Suprapubic skin (tissue), 4 donors: Measurements from ENCODE around the gene TSPO2.
A peak's percentile ranks its signal among the peaks of the same experiment; 100 is the strongest.

Source experiments
- POLR2A ChIP-seq, 2 donors: fragments of 450-650 bp; IDR thresholded peaks; one replicate each; pipeline ENCODE4 v1.6.1; 2017; ENCODE audit warnings: antibody characterized with exemption in 2 of 2, mild to moderate bottlenecking in 2 of 2, moderate library complexity in 2 of 2
- POLR2AphosphoS5 ChIP-seq, 3 donors: sonication (generic); formaldehyde crosslinking; IDR thresholded peaks; one replicate each; pipeline ENCODE4 v1.6.1; 2017; ENCODE audit warnings: antibody characterized with exemption in 3 of 3
- TF ChIP-seq, protein P1 (sequence below), 2 donors: fragments of 200-600 bp in 1 of 2; fragments of 450-650 bp in 1 of 2; sonication (generic) in 1 of 2; IDR thresholded peaks; one replicate each; pipeline ENCODE4 v1.5.1; 2016 to 2019; ENCODE audit warnings: antibody characterized with exemption in 2 of 2, mild to moderate bottlenecking in 1 of 2, moderate library complexity in 1 of 2

DNA sequence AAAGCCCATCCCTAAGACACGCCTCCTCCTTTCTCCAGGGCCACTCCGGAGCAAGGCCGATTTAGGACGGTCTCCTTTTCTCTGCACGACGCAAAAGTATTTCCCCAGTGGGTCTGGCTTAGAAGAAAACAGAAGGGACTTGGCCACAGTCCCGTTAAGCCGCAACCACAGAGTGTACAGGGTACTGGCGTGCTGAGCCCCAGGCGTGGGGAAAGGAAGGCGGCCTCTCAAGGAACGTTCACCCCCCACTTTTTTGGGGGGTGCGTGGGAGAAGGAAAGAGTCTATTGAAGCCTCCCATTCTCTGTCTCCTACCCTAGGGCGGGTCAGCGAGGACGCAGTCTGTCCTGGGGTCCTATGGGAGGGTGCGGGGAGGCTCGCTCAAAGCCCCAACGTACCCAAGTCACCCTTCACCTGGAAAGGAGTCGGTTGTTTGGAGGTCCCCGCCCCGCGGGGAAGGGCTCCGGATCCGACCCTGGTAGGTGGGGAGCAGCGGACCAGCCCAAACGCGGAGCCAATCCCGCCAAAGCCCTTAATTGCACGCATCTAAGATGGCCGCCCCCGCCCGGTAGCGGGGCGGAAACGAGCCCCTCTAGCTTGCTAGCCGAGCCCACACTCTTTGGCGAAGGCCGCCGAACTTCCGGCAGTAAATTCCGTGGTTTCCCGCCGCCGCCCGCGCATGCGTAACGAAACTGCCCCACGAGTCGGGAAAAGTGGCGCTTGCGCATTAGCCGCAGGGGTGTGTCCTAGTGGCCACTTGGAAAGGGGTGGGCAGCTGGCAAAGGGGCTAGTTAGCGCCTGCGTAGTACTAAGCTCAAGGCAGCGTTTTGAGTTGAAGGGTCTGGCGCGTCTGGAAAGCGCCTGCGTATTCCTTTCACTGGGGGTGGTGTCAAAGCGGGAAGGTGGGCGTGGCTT lies 29.9 kb downstream of the TSPO2 start, which contains the start of gene OARD1:
- TF ChIP-seq, protein P1, sequence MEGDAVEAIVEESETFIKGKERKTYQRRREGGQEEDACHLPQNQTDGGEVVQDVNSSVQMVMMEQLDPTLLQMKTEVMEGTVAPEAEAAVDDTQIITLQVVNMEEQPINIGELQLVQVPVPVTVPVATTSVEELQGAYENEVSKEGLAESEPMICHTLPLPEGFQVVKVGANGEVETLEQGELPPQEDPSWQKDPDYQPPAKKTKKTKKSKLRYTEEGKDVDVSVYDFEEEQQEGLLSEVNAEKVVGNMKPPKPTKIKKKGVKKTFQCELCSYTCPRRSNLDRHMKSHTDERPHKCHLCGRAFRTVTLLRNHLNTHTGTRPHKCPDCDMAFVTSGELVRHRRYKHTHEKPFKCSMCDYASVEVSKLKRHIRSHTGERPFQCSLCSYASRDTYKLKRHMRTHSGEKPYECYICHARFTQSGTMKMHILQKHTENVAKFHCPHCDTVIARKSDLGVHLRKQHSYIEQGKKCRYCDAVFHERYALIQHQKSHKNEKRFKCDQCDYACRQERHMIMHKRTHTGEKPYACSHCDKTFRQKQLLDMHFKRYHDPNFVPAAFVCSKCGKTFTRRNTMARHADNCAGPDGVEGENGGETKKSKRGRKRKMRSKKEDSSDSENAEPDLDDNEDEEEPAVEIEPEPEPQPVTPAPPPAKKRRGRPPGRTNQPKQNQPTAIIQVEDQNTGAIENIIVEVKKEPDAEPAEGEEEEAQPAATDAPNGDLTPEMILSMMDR (IDR thresholded peaks at IDR 0.05): no peak
- peak in 1 of 2 donors; percentile 61 for TF ChIP-seq POLR2A (IDR thresholded peaks at IDR 0.05)
- peak in 1 of 3 donors; percentile 73 for TF ChIP-seq POLR2AphosphoS5 (IDR thresholded peaks at IDR 0.05)
